SK-MEL-5 (cell line): ENCODE measurements around the gene CBY2. TPM values are rescaled to one million over a fixed set of nuclear protein-coding genes. Genes with fewer than 3 reads are reported as not detected.

Source experiments
- small RNA-seq, 2 experiments: library from RNA; depleted of rRNA; stranded (forward); fragments of <200 nt; gene quantifications; one replicate each; pipeline ENCODE3, GENCODE V24; 2014
- total RNA-seq: library from RNA; depleted of rRNA; stranded (reverse); fragments of >200 nt; shearing (Covaris generic); gene quantifications from 2 replicates; pipeline ENCODE4 v1.2.3, GENCODE V29; 2014; rRNA removed

CBY2 gene
- total RNA-seq, 1 experiment from 2014 or later, result not detected

Small RNA genes within 50 kb of the gene (small RNA-seq; reads per million reads assigned to genes)
- gene RF00017, result 0 reads per million in 2 experiments

Other genes starting within 250 kb of the CBY2 start
- gene COG3, start 237.4 kb upstream of the CBY2 start, total RNA-seq, result 37.8 and 39.2 TPM in 2 replicates
- gene ERICH6B, start 86.6 kb upstream of the CBY2 start, total RNA-seq, result not detected in 2 replicates
- 1.3 TPM in 2 replicates for gene SIAH3, start 149.4 kb downstream of the CBY2 start, total RNA-seq